HUES64 (cell line): ENCODE measurements around the gene MYBBP1A. TPM values are rescaled to one million over a fixed set of nuclear protein-coding genes. Genes with fewer than 3 reads are reported as not detected.
"Not testable (repeated sequence)": the region's sequence is repeated elsewhere in the genome, so short reads cannot be mapped to it uniquely, and the experiment has no call there.

Experiments
- H3K27ac ChIP-seq: 2 replicates; pipeline ENCODE4 v1.7.0; 2013; ENCODE audit warnings: low read depth, low read length, inconsistent platforms
- H3K27me3 ChIP-seq: 2 replicates; pipeline ENCODE4 v1.6.1; 2013; ENCODE audit warnings: mild to moderate bottlenecking, low read length; ENCODE audit not compliant: insufficient read depth
- H3K36me3 ChIP-seq: 2 replicates; pipeline ENCODE4 v1.6.1; 2013; ENCODE audit warnings: mild to moderate bottlenecking, low read length; ENCODE audit not compliant: insufficient read depth
- H3K4me1 ChIP-seq: 2 replicates; pipeline ENCODE4 v1.6.1; 2013; ENCODE audit warnings: mild to moderate bottlenecking, low read length, moderate library complexity; ENCODE audit not compliant: insufficient read depth
- H3K4me3 ChIP-seq: 2 replicates; pipeline ENCODE4 v1.5.1; 2013; ENCODE audit warnings: mild to moderate bottlenecking, low read length, moderate library complexity
- H3K9ac ChIP-seq: 2 replicates; pipeline ENCODE4 v1.6.1; 2013; ENCODE audit warnings: mild to moderate bottlenecking, low read depth, low read length
- H3K9me3 ChIP-seq: 2 replicates; pipeline ENCODE4 v1.6.1; 2013; ENCODE audit warnings: low read depth, low read length; ENCODE audit not compliant: insufficient read depth
- WGBS: fragments of 150-250, 120-280 bp; methylation state at CpG from one replicate; pipeline ENCODE4 v1.1.7; 2013; ENCODE audit warnings: missing lambda C conversion rate; 5-methylcytosine and 5-hydroxymethylcytosine counted together
- polyA plus RNA-seq, 2 experiments: library from polyadenylated mRNA; stranded (reverse); fragments of 50-300 nt; gene quantifications; one replicate each; pipeline ENCODE4 v1.2.3, GENCODE V29; 2013

MYBBP1A gene, protein sequence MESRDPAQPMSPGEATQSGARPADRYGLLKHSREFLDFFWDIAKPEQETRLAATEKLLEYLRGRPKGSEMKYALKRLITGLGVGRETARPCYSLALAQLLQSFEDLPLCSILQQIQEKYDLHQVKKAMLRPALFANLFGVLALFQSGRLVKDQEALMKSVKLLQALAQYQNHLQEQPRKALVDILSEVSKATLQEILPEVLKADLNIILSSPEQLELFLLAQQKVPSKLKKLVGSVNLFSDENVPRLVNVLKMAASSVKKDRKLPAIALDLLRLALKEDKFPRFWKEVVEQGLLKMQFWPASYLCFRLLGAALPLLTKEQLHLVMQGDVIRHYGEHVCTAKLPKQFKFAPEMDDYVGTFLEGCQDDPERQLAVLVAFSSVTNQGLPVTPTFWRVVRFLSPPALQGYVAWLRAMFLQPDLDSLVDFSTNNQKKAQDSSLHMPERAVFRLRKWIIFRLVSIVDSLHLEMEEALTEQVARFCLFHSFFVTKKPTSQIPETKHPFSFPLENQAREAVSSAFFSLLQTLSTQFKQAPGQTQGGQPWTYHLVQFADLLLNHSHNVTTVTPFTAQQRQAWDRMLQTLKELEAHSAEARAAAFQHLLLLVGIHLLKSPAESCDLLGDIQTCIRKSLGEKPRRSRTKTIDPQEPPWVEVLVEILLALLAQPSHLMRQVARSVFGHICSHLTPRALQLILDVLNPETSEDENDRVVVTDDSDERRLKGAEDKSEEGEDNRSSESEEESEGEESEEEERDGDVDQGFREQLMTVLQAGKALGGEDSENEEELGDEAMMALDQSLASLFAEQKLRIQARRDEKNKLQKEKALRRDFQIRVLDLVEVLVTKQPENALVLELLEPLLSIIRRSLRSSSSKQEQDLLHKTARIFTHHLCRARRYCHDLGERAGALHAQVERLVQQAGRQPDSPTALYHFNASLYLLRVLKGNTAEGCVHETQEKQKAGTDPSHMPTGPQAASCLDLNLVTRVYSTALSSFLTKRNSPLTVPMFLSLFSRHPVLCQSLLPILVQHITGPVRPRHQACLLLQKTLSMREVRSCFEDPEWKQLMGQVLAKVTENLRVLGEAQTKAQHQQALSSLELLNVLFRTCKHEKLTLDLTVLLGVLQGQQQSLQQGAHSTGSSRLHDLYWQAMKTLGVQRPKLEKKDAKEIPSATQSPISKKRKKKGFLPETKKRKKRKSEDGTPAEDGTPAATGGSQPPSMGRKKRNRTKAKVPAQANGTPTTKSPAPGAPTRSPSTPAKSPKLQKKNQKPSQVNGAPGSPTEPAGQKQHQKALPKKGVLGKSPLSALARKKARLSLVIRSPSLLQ (N-terminal part only)
- 72.2 TPM for polyA plus RNA-seq (2013, experiment 1 of 2)
- 58.4 TPM for polyA plus RNA-seq (2013, experiment 2 of 2)

DNA sequence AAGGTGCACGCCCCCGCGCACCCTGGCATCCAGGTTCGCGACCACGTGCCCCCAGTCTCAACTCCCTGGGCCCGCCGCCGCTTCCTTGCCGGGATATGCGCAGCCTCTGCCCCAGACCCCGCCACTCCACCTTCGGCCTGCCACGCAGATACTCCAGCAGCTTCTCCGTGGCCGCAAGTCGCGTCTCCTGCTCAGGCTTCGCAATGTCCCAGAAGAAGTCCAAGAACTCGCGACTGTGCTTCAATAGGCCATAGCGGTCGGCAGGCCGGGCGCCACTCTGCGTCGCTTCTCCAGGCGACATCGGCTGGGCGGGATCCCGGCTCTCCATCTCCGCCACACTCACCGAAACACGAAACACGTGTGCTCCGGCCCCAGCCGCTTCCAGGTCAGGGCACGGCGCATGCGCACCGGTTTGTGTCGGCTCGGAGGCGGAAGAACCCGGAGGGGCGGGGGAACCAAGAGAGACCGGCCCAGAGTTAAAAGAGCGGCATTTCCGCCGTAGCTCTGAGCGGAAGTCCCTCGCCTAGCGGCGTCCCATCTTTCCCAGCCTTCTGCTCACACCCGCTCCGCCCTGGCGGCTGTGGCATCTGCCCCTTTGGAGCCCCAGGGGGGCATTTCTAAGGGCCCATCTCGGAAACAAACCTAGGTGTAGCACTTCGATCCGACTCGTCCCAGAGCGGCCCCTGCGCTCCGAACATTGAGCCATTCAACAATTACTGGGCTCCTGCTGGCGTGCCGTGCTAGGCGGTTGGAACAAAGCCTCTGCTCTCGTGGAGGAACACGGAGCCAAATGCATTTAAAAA is at the start of gene MYBBP1A:
Gene MYBBP1A, minus strand, starts transcription at position 388 of the 803 bp plus-strand sequence. Its CDS starts 60 bp downstream, at position 328.
- H3K9me3 ChIP-seq, result no peaks in the 10 kb centered on the region
- H3K36me3 ChIP-seq, result peaks cover 40% of the 10 kb centered on the region
- peak within 1 kb of the TSS; percentile 90 for H3K9ac ChIP-seq
- H3K4me1 ChIP-seq, result peaks cover 16% of the 10 kb centered on the region
- H3K4me3 ChIP-seq, result peak within 1 kb of the TSS; percentile 77
- H3K27ac ChIP-seq, result peak within 1 kb of the TSS; percentile 85
- WGBS, result 1% methylated on average over 69 of the region's 69 CpGs
- H3K27me3 ChIP-seq, result no peaks in the 10 kb centered on the region

DNA sequence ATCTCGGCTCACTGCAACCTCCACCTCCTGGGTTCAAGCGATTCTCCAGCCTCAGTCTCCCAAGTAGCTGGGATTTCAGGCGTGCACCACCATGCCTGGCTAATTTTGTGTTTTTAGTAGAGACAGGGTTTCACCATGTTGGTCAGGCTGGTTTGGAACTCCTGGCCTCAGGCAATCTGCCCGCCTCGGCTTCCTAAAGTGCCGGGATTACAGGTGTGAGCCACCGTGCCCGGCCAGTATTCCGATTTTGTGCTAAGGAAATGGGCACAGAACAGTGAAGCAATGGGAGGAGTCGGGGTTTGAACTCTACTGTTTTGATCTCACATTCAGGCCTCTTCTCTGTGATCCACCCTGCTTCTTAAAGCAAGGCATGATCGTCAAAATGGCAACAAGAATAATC is 49.6 kb upstream of the MYBBP1A start:
- H3K27ac ChIP-seq, H3K36me3 ChIP-seq, H3K9me3 ChIP-seq, H3K9ac ChIP-seq, H3K27me3 ChIP-seq, H3K4me3 ChIP-seq: not testable (repeated sequence)
- WGBS, result 94% methylated on average over 11 of the region's 11 CpGs
- H3K4me1 ChIP-seq, result peaks cover 18% of the 10 kb centered on the region

DNA sequence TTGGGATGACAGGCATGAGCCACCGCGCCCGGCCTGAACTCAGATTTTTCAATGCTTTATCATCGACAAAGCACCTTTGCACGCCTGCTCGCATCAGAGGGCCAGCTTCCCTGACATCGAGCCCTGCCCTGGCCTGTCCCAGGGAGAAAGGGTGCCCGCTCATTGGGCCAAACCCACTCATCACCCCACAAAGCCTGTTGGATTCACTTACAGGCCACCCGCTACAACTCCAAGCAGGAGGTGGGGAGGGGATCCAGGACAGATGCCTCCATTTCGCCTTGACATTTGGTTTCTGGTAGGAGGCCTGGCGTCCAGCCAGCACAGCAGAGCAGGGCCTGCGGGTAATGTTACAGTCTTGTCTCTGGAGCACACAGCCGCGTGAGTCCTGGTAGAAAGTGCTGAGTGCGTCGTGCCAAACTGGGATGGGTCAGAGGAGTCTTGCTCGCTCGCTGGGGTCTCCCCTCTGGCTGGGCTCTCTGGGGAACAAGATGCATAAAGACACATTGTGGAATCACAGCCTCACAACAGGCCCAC is 49.0 kb upstream of the MYBBP1A start:
- Histone ChIP-seq H3K9me3 (no peaks in the 10 kb centered on the region), H3K9ac (no peak overlapping the region), H3K27ac (no peak overlapping the region), H3K4me1 (peaks cover 24% of the 10 kb centered on the region), H3K4me3 (no peak overlapping the region), H3K27me3 (no peaks in the 10 kb centered on the region), H3K36me3 (no peaks in the 10 kb centered on the region)
- 86% methylated on average over 18 of the region's 18 CpGs for WGBS

DNA sequence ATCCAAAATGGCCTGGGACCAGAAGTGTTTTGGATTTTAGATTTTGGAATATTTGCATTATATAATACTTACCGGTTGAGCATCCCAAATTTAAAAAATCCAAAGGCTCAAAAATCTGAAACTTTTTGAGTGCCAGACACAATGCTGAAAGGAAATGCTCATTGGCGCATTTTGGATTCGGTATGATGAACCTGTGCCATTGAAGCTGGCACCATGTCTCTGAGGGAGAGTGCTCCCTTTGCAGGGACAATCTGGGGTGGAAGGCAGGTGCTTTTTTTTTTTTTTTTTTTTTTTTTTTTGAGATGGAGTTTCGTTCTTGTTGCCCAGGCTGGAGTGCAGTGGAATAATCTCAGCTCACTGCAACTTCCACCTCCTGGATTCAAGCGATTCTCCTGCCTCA is 46.9 kb upstream of the MYBBP1A start:
- no peak overlapping the region for H3K9ac ChIP-seq
- no peak overlapping the region for H3K4me3 ChIP-seq
- 94% methylated on average over 5 of the region's 5 CpGs for WGBS
- H3K4me1 ChIP-seq, result peaks cover 20% of the 10 kb centered on the region
- H3K9me3 ChIP-seq, result no peaks in the 10 kb centered on the region
- H3K27me3 ChIP-seq, result no peaks in the 10 kb centered on the region
- no peak overlapping the region for H3K27ac ChIP-seq
- no peaks in the 10 kb centered on the region for H3K36me3 ChIP-seq

DNA sequence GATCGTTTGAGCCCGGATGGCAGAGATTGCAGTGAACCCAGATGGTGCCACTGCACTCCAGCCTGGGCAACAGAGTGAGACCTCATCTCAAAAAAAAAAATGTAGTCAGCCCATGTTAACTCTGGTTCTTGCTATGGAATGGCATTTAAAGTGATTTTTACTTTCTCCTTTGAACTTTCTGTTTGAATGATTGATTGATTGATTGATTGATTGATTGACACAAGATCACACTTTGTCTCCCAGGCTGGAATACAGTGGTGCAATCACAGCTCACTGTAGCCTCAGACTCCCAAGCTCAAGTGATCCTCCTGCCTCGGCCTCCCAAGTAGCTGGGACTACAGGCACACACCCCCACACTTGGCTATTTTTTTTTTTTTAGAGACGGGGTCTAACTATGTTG is 46.1 kb upstream of the MYBBP1A start:
- Histone ChIP-seq H3K9ac (no peak overlapping the region), H3K4me1 (peaks cover 20% of the 10 kb centered on the region), H3K4me3 (no peak overlapping the region), H3K36me3 (no peaks in the 10 kb centered on the region), H3K27ac (no peak overlapping the region), H3K9me3 (no peaks in the 10 kb centered on the region), H3K27me3 (no peaks in the 10 kb centered on the region)
- 97% methylated on average over 4 of the region's 4 CpGs for WGBS

DNA sequence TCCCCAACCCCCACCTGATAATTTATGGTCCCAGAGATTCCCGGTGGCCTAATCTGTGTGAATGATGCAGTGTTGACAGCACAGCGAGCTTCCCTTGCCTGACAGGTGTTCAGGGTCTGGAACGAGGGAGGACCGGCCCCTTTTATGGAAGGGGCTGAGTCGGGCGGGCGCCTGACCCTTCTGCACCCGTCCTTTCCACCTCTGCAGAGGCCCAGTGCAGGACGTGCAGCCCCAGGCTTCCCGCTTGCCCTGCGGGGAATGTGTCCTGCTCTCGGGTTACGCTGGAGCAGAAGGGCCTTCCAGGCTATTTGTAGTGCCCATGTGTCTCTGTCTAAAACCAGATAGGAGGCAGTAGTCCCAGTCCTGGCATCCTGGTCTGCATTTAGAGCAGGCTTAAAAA is 45.4 kb upstream of the MYBBP1A start:
- H3K9me3 ChIP-seq, result no peaks in the 10 kb centered on the region
- no peaks in the 10 kb centered on the region for H3K27me3 ChIP-seq
- H3K4me3 ChIP-seq, result peak overlapping the region; percentile 19
- H3K9ac ChIP-seq, result no peak overlapping the region
- peaks cover 20% of the 10 kb centered on the region for H3K4me1 ChIP-seq
- H3K27ac ChIP-seq, result peak overlapping the region; percentile 62; the same call in 1 of the 2 replicates
- WGBS, result 15% methylated on average over 13 of the region's 13 CpGs
- no peaks in the 10 kb centered on the region for H3K36me3 ChIP-seq

DNA sequence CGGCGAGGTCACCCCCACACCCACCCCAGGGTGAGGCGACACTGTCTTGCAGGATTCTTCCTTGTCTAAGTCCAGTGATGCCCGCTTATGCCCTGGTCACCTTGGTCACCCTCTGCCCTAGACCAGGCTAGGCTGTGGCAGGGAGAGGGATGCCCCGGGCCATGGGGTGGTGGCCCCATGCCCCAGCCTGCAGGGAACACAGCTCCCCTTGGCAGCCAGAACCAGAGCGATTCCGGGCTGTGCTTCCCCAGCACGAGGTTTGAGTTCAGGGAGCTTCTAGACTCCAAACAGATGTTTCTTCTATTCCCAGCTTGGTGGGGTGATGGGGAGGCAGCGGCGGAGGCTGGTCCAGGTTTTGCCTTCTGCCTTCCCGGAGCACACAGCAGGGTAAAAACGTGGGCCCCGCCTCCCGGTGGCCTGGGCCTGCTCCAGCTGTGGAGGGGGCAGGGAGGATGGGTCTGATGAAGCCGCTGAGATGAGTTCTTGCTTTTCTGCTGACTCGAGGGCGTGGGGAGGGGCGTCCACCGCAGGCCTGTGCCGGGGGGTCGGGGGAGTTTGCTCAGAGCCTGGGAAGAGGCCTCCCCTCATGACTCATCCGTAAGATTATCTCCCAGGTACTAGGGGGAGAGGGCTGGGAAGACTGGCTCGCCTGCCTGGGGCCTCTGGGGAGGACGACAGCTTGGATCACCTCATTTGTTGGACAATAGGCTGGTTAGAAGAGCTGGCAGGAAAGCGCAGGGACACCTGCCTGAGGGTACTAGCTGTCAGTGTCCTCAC is 44.5 kb upstream of the MYBBP1A start:
- Histone ChIP-seq H3K4me1 (peaks cover 25% of the 10 kb centered on the region), H3K9me3 (no peaks in the 10 kb centered on the region), H3K36me3 (no peaks in the 10 kb centered on the region), H3K27ac (peak overlapping the region; percentile 62; the same call in 1 of the 2 replicates), H3K4me3 (peak overlapping the region; percentile 19), H3K27me3 (no peaks in the 10 kb centered on the region), H3K9ac (no peak overlapping the region)
- WGBS, result 20% methylated on average over 25 of the region's 25 CpGs

DNA sequence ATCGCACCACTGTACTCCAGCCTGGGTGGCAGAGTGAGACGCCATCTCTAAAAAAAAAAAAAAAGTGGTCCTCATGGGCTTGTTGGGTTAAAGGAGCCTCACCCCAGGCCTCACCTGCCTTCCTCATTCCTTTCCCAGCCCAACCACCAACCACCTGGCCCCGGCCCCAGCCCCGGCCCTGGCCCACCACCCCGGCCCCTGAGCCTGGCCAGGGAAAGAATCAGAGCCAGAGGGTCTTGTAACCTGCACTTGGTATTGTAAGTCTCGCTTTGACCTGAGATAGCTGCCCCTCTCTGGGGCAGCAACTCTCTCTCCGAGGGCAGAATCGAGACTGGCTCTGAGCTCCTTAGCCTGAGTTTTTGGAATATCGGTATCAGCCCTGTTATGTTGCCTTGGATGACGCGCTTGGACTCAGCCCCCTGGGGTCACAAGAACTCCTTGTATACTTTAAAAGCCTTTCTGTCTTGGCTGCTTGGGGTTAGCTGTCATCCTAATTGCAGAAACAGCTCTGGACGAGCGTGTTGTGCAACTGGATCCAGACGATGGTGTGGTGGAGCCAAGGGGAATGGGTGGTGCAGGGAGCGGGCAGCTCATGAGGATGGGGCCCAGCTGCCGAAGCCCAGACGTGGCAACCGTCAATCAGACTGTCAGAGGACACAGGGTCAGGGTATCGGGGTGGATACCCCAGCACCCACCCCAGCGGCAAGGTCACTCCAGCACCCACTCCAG is 43.8 kb upstream of the MYBBP1A start:
- Histone ChIP-seq H3K4me1 (peaks cover 25% of the 10 kb centered on the region), H3K36me3 (no peaks in the 10 kb centered on the region), H3K9me3 (no peaks in the 10 kb centered on the region), H3K9ac (no peak overlapping the region), H3K27ac (no peak overlapping the region), H3K27me3 (no peaks in the 10 kb centered on the region), H3K4me3 (no peak overlapping the region)
- WGBS, result 77% methylated on average over 20 of the region's 20 CpGs

DNA sequence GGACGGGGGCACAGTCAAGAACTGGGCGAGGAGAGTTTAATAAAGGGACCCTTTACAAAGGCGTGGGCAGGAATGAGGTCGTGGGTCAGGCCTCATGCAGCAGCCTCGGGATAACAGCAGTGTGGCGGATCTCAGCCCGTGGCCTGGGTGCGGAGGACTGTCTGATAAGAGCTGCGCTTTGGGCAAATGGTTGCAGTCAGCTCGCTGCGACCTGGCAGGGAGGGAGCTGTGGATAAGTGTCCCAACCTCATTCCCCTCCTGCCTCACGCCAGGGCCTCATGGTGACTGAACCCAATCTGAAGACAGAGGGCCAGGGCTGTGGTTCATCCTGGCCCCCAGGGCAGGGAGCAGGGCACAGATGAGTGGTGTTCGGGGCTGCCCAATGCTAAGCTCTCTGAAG is 42.8 kb upstream of the MYBBP1A start:
- Histone ChIP-seq H3K9me3 (no peaks in the 10 kb centered on the region), H3K4me3 (no peak overlapping the region), H3K27ac (no peak overlapping the region), H3K27me3 (no peaks in the 10 kb centered on the region), H3K4me1 (peaks cover 25% of the 10 kb centered on the region), H3K9ac (no peak overlapping the region), H3K36me3 (no peaks in the 10 kb centered on the region)
- 85% methylated on average over 13 of the region's 13 CpGs for WGBS
